ENCODE measurements around the gene FCHSD1.

FCHSD1 gene

DNA sequence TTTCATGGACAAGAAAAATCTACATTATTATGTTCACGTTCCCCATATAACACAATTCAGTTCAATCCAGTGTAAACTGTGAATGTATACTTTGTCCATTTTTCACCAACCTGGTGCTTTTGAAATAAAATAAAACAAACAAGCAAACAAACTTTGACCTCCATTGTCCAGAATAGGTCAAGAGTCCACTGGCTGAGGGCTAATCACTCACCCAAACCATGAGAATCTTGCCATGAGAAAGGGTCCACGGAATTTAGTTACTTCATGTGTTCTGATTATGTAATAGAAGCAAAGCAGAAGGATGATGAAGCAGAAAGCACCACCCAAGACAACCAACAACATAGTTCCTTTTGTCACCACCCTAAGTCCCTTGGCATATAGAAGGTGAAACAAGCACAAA lies 61.1 kb downstream of the FCHSD1 start:
- in situ Hi-C loops (cut with HindIII; ENCODE audit: low sequenced_read_pairs), result no loop called here
- no peak for DNase-seq (ENCODE audit: low read depth, low spot score)
- H3K4me3 ChIP-seq (ENCODE audit: low read depth, low read length), result no peak overlapping the region
- TF ChIP-seq CTCF (IDR thresholded peaks at IDR 0.05; ENCODE audit: low read depth, low read length), result no peak
